ENCODE measurements around the gene MYZAP. TPM values are rescaled to one million over a fixed set of nuclear protein-coding genes. Genes with fewer than 3 reads are reported as not detected.

Gene MYZAP
- total RNA-seq, 4 donors from 2014 or later = 7.7 to 21.4 (median 19.4) TPM

DNA sequence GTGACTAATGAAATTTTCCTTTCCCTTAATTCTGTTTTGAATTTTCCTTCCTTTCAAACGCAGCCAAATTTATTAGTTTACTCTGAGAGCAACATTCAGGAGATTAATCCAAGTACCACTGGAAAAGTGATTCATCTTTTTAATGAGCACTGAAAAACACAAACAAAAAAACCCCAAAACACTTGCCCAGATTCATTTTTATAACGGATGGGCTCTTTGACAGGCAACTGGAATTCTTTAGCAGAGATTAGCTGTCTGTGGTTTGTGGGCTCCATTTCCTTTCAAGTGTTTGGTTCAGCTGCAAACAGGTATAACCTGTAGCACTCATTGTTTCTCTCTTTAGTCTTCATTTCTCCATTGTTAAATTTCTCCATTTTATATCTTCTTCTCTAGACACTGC, 111.7 kb downstream of the MYZAP start:
- no peak for DNase-seq (ENCODE audit: low spot score in 2 of 2)
- intact Hi-C loops (cut with DNase I; ENCODE audit: low total_unique reads) = no loop called here
- no peak overlapping the region for H3K4me3 ChIP-seq (ENCODE audit: low read depth, poor library complexity, severe bottlenecking)
- no peak for TF ChIP-seq POLR2A (IDR thresholded peaks at IDR 0.05)
- TF ChIP-seq, protein P1, sequence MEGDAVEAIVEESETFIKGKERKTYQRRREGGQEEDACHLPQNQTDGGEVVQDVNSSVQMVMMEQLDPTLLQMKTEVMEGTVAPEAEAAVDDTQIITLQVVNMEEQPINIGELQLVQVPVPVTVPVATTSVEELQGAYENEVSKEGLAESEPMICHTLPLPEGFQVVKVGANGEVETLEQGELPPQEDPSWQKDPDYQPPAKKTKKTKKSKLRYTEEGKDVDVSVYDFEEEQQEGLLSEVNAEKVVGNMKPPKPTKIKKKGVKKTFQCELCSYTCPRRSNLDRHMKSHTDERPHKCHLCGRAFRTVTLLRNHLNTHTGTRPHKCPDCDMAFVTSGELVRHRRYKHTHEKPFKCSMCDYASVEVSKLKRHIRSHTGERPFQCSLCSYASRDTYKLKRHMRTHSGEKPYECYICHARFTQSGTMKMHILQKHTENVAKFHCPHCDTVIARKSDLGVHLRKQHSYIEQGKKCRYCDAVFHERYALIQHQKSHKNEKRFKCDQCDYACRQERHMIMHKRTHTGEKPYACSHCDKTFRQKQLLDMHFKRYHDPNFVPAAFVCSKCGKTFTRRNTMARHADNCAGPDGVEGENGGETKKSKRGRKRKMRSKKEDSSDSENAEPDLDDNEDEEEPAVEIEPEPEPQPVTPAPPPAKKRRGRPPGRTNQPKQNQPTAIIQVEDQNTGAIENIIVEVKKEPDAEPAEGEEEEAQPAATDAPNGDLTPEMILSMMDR (IDR thresholded peaks at IDR 0.05) = no peak
- WGBS, 2 donors = 14 to 17% methylated on average over 2 of the region's 2 CpGs

DNA sequence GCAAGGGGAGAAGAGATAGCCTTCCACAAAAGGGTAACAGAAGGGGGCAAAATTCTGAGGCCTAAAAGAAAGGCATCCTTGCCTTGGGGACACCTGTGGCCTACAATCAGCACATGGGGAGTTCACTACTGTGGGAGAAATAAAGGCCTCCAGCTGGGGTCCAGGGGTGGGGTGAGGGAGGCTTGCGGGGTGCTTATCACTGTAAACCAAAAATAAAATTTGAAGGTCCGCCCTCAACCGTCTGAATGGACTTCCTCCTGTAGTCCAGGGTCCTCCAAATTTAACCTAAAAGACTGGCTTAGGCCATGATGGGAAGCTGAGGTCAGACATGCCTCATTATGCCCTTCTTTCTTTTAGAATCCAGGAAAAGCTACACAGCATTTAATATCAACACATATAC, 112.7 kb downstream of the MYZAP start:
- 88 to 96% methylated on average over 3 of the region's 3 CpGs for WGBS, 2 donors
- TF ChIP-seq, protein P1 (IDR thresholded peaks at IDR 0.05) = no peak
- TF ChIP-seq POLR2A (IDR thresholded peaks at IDR 0.05) = no peak
- no peak overlapping the region for H3K4me3 ChIP-seq (ENCODE audit: low read depth, poor library complexity, severe bottlenecking)
- no peak for DNase-seq (ENCODE audit: low spot score in 2 of 2)
- intact Hi-C loops (cut with DNase I; ENCODE audit: low total_unique reads) = no loop called here

DNA sequence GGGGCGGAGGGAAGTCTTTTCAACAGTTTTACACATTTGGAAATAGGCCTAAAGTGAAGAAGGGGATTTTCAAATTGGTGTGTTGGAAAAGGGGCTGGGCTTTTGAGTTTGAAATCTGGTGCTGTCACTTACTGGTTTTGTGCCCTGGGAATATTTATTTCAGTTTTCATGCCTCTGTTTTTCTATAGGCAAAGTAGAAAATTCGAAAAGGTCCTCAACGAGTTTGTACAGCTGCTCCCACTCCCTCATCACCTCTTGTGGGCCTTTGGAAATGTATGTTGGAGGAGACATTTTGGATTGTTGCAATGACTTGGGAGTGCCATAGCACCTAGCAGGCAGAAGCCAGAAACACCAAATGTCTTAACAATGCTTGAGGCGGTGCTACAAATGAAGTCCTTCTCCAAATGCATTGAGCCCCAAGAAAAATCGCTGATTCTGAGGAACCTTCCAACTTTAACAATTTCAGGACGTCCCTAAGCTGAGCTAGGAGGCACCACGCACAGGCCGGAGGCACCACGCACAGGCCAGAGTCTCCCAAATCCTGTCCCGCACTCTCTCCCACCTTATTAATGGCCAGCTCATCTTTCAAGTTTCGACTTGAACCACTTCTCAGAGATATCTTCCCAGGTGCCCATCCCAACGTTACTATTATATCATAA, 114.2 kb downstream of the MYZAP start:
- no peak overlapping the region for H3K4me3 ChIP-seq (ENCODE audit: low read depth, poor library complexity, severe bottlenecking)
- intact Hi-C loops (cut with DNase I; ENCODE audit: low total_unique reads) = no loop called here
- WGBS, 2 donors = 75 to 78% methylated on average over 12 of the region's 12 CpGs
- DNase-seq (ENCODE audit: low spot score in 2 of 2) = no peak
- TF ChIP-seq, protein P1 (IDR thresholded peaks at IDR 0.05) = no peak
- no peak for TF ChIP-seq POLR2A (IDR thresholded peaks at IDR 0.05)

DNA sequence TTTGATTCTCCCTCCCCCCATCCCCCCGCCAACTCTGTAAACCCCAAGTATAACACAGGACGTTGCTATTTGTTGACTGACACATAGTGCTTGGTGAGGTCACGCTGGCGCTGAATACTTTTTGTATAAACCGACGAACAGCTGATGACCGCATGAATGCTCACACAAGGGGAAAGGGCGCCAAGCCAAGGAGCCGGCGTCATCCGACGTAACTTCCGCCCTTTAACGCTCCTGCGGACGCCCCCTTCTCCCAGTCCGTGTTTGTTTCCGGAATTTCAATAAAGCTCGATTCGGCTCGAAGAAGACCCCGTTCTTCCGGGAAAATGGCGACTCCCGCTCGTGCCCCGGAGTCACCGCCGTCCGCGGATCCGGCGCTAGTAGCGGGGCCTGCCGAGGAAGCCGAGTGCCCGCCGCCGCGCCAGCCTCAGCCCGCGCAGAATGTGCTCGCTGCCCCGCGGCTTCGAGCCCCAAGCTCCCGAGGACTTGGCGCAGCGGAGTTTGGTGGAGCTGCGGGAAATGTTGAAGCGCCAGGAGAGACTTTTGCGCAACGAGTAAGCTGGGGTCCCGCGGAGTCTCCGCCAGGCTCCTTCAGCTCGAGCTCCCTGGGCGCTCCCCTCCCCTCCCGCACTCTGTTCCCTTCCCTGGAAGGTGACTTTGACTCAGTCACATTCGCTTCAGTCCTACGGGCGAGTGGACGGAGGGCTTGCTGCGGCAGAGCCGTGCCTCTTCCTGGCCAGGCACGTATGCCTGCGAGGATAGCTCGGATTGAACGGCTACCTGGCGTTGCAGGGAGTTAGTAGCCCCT, 114.9 kb downstream of the MYZAP start, which contains the start of gene POLR2M:
Gene POLR2M, plus strand, starts transcription at position 310 of the 805 bp plus-strand sequence. Its CDS starts 129 bp downstream, at position 439.
- TF ChIP-seq POLR2A (IDR thresholded peaks at IDR 0.05) = no peak
- TF ChIP-seq, protein P1 (IDR thresholded peaks at IDR 0.05) = no peak
- peak; percentile 95 to 99 for DNase-seq (ENCODE audit: low spot score in 2 of 2)
- peak within 1 kb of the TSS; percentile 92 for H3K4me3 ChIP-seq (ENCODE audit: low read depth, poor library complexity, severe bottlenecking)
- intact Hi-C loops (cut with DNase I; ENCODE audit: low total_unique reads) = no loop called here
- 1% methylated on average over 50 to 70 of the region's 70 CpGs for WGBS, 2 donors

DNA sequence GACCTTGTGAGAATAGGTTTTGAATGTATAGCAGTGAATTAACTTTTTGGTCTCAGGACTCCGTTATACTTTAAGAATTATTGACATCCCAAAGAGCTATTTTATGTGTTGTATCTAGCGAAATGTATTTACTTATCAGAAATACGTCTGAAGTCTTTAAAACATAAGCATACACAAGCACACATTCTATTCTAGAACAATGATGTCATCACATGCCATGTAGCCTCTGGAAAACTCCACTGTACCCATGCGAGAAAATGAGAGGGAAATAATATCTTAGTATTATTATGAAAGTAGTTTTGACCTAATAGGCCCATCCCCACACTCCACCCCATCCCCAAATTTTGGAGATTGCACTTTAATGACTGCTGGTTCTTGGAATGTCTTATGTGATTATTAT, 116.3 kb downstream of the MYZAP start:
- intact Hi-C loops (cut with DNase I; ENCODE audit: low total_unique reads) = no loop called here
- WGBS, 2 donors = 45% methylated on average over 4 of the region's 4 CpGs
- DNase-seq (ENCODE audit: low spot score in 2 of 2) = no peak
- H3K4me3 ChIP-seq (ENCODE audit: low read depth, poor library complexity, severe bottlenecking) = no peak overlapping the region
- TF ChIP-seq, protein P1 (IDR thresholded peaks at IDR 0.05) = no peak
- TF ChIP-seq POLR2A (IDR thresholded peaks at IDR 0.05) = no peak

Data from lower leg skin (tissue), 4 donors.